Mesenchymal stem cell (in vitro differentiated cells and primary cell): ENCODE results near the gene ARRB2.
A peak's percentile ranks its signal among the peaks of the same experiment; 100 is the strongest.
"Not testable (repeated sequence)": the region's sequence is repeated elsewhere in the genome, so short reads cannot be mapped to it uniquely, and the experiment has no call there.

Experiments
- DNase-seq: peaks from one replicate; pipeline ENCODE4 v3.0.0-alpha.2; 2013
- H2AFZ ChIP-seq: one replicate; pipeline ENCODE4 v1.6.1; 2013; ENCODE audit warnings: low read depth, mild to moderate bottlenecking, control low read depth, inconsistent platforms, low read length, moderate library complexity
- H2AK5ac ChIP-seq: 2 replicates; pipeline ENCODE4 v1.6.1; 2013; ENCODE audit warnings: low read length, moderate library complexity, mild to moderate bottlenecking, inconsistent platforms; ENCODE audit not compliant: severe bottlenecking
- H2BK120ac ChIP-seq: one replicate; pipeline ENCODE4 v1.6.1; 2013; ENCODE audit warnings: low read depth, mild to moderate bottlenecking, inconsistent platforms, low read length, moderate library complexity
- H2BK12ac ChIP-seq, 2 experiments: one replicate each; pipeline ENCODE4 v1.6.1; 2013; ENCODE audit warnings: inconsistent platforms in 2 of 2, low read length in 2 of 2, mild to moderate bottlenecking in 2 of 2, moderate library complexity in 2 of 2, control low read depth in 1 of 2
- H2BK15ac ChIP-seq: one replicate; pipeline ENCODE4 v1.6.1; 2013; ENCODE audit warnings: mild to moderate bottlenecking, low read depth, inconsistent platforms; ENCODE audit not compliant: poor library complexity, severe bottlenecking
- H2BK5ac ChIP-seq: 2 replicates; pipeline ENCODE4 v1.6.1; 2013; ENCODE audit warnings: low read depth, mild to moderate bottlenecking, low read length, control low read depth, inconsistent platforms; ENCODE audit not compliant: poor library complexity, severe bottlenecking
- H3K14ac ChIP-seq, 2 experiments: one replicate each; pipeline ENCODE4 v1.6.1; 2013; ENCODE audit warnings: inconsistent platforms in 2 of 2, low read length in 2 of 2, control low read depth in 1 of 2, mild to moderate bottlenecking in 1 of 2, moderate library complexity in 1 of 2
- H3K18ac ChIP-seq, 2 experiments: one replicate each; pipeline ENCODE4 v1.6.1; 2013; ENCODE audit warnings: inconsistent platforms in 2 of 2, low read length in 2 of 2, control low read depth in 1 of 2, low read depth in 1 of 2, mild to moderate bottlenecking in 1 of 2
- H3K23ac ChIP-seq, 2 experiments: one replicate each; pipeline ENCODE4 v1.6.1; 2013; ENCODE audit warnings: inconsistent platforms in 2 of 2, low read length in 2 of 2, mild to moderate bottlenecking in 2 of 2, moderate library complexity in 2 of 2, control low read depth in 1 of 2
- H3K27ac ChIP-seq: 2 replicates; pipeline ENCODE4 v1.5.1; 2013; ENCODE audit warnings: mild to moderate bottlenecking, moderate library complexity, low read length, control low read depth, inconsistent platforms; ENCODE audit not compliant: poor library complexity, severe bottlenecking
- H3K27me3 ChIP-seq, 2 experiments: 2 replicates each; pipeline versions ENCODE4 v1.6.1 to v1.7.0; 2013; ENCODE audit warnings: low read length in 2 of 2, mild to moderate bottlenecking in 2 of 2, moderate library complexity in 2 of 2, control low read depth in 1 of 2, inconsistent platforms in 1 of 2; ENCODE audit not compliant: control insufficient read depth in 1 of 2, insufficient read depth in 1 of 2
- H3K36me3 ChIP-seq, 2 experiments: 2 replicates each; pipeline versions ENCODE4 v1.6.1 to v1.7.0; 2013; ENCODE audit warnings: low read length in 2 of 2, control low read depth in 1 of 2, inconsistent platforms in 1 of 2, low read depth in 1 of 2, mild to moderate bottlenecking in 1 of 2; ENCODE audit not compliant: insufficient read depth in 2 of 2, control insufficient read depth in 1 of 2
- H3K4ac ChIP-seq, 2 experiments: one replicate each; pipeline ENCODE4 v1.6.1; 2013; ENCODE audit warnings: inconsistent platforms in 2 of 2, low read length in 2 of 2, mild to moderate bottlenecking in 2 of 2, moderate library complexity in 2 of 2, control low read depth in 1 of 2, low read depth in 1 of 2
- H3K4me1 ChIP-seq: 2 replicates; pipeline ENCODE4 v1.6.1; 2013; ENCODE audit warnings: low read depth, low read length, control low read depth; ENCODE audit not compliant: control insufficient read depth, insufficient read depth
- H3K4me2 ChIP-seq: 2 replicates; pipeline ENCODE4 v1.6.1; 2013; ENCODE audit warnings: low read length, mild to moderate bottlenecking, inconsistent platforms; ENCODE audit not compliant: poor library complexity, severe bottlenecking
- H3K4me3 ChIP-seq, 2 experiments: 2 replicates each; pipeline versions ENCODE4 v1.5.1 to v1.7.0; 2013; ENCODE audit warnings: low read length in 2 of 2, mild to moderate bottlenecking in 2 of 2, control low read depth in 1 of 2, low read depth in 1 of 2; ENCODE audit not compliant: insufficient read depth in 1 of 2
- H3K79me1 ChIP-seq: replicated peaks from 2 replicates; pipeline ENCODE4 v1.6.1; 2013; ENCODE audit warnings: mild to moderate bottlenecking, control low read depth, low read length, inconsistent platforms; ENCODE audit not compliant: poor library complexity, severe bottlenecking
- H3K9ac ChIP-seq: 2 replicates; pipeline ENCODE4 v1.7.0; 2013; ENCODE audit warnings: mild to moderate bottlenecking, low read length, moderate library complexity
- H3K9me3 ChIP-seq: 2 replicates; pipeline ENCODE4 v1.7.0; 2013; ENCODE audit warnings: mild to moderate bottlenecking, low read length; ENCODE audit not compliant: control insufficient read depth
- H4K8ac ChIP-seq: one replicate; pipeline ENCODE4 v1.6.1; 2013; ENCODE audit warnings: inconsistent platforms, mild to moderate bottlenecking, low read length, moderate library complexity
- H4K91ac ChIP-seq: one replicate; pipeline ENCODE4 v1.6.1; 2013; ENCODE audit warnings: mild to moderate bottlenecking, low read length, inconsistent platforms
- WGBS: methylation state at CpG from one replicate; pipeline ENCODE4 v1.1.7; 2013; ENCODE audit warnings: mixed read lengths; 5-methylcytosine and 5-hydroxymethylcytosine counted together

ARRB2 gene

DNA sequence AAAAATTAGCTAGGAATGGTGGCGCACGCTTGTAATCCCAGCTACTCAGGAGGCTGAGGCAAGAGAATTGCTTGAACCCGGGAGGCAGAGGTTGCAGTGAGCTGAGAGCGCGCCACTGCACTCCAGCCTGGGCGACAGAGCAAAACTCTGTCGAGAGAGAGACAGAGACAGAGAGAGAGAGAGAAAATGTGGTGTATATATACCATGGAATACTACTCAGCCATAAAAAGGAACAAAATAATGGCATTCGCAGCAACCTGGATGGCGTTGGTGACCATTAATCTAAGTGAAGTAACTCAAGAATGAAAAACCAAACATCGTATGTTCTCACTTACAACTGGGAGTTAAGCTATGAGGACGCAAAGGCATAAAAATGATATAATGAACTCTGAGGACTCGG, 20.6 kb upstream of the ARRB2 start:
- not testable (repeated sequence) for H3K4me3 ChIP-seq, H3K4me2 ChIP-seq, H3K18ac ChIP-seq, H2AK5ac ChIP-seq, H3K9ac ChIP-seq, H4K91ac ChIP-seq, H4K8ac ChIP-seq, H3K9me3 ChIP-seq, H2BK12ac ChIP-seq, H3K27me3 ChIP-seq, DNase-seq, H3K4me1 ChIP-seq, H2BK5ac ChIP-seq, H3K14ac ChIP-seq, H3K4ac ChIP-seq, H2BK15ac ChIP-seq, H3K27ac ChIP-seq, H3K23ac ChIP-seq, H2BK120ac ChIP-seq, H2AFZ ChIP-seq
- Histone ChIP-seq H3K36me3 (peaks cover 13 to 50% of the 10 kb centered on the region in 2 experiments), H3K79me1 (peaks cover 32% of the 10 kb centered on the region)
- WGBS: 73% methylated on average over 6 of the region's 12 CpGs

DNA sequence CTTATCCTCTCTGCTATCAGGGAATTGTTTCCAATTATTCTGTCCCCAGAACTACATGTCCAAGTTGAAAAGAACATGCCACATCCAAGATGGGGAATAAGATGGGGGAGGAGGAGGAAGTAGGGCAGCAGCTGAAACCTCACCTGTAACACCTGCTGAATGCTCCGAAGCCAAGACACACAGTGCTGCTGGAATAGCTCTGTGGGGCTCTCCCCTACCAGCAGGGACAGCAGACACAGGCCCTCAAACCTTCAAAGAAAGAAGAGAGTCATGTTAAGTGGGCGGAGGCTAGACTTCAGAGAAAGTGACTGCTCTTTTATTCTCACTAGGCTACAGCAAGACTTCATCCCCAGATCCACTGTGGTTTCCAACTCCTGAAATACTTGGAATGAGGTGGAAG, 19.7 kb upstream of the ARRB2 start:
- Histone ChIP-seq H3K18ac (no peak overlapping the region), H2BK5ac (no peak overlapping the region), H3K27ac (no peak overlapping the region), H3K4ac (no peak overlapping the region), H3K9ac (no peak overlapping the region), H2AK5ac (no peak overlapping the region), H4K8ac (no peak overlapping the region), H3K79me1 (peaks cover 29% of the 10 kb centered on the region), H3K14ac (no peak overlapping the region), H2BK15ac (no peak overlapping the region), H2BK12ac (no peak overlapping the region), H2AFZ (no peak overlapping the region), H4K91ac (no peak overlapping the region), H3K4me3 (no peak overlapping the region), H3K4me1 (peaks cover 1% of the 10 kb centered on the region), H3K27me3 (no peaks in the 10 kb centered on the region), H3K9me3 (no peaks in the 10 kb centered on the region), H2BK120ac (no peak overlapping the region), H3K23ac (no peak overlapping the region), H3K4me2 (no peak overlapping the region), H3K36me3 (peaks cover 11 to 45% of the 10 kb centered on the region in 2 experiments)
- 100% methylated on average over 1 of the region's 2 CpGs for WGBS
- no peak for DNase-seq

DNA sequence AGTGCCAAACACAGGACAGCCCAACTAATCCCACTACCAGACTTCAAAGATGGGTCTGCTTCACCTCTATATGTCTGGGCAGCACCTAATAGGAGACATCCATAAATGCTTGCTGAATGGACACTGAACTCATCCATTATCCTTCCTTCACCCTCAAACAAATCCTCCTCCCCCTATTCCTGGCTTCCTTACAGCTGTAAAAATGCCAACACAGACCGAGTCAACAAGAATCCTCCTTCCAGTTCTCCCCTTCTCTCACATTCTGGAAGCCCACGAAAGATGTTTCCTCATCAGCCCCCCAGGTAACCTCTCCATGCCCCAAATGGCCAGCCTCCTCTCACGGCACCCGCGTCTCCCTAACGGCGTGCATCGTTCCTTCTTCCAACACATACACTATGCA, 18.7 kb upstream of the ARRB2 start:
- 97% methylated on average over 8 of the region's 8 CpGs for WGBS
- H3K9ac ChIP-seq: no peak overlapping the region
- DNase-seq: no peak

DNA sequence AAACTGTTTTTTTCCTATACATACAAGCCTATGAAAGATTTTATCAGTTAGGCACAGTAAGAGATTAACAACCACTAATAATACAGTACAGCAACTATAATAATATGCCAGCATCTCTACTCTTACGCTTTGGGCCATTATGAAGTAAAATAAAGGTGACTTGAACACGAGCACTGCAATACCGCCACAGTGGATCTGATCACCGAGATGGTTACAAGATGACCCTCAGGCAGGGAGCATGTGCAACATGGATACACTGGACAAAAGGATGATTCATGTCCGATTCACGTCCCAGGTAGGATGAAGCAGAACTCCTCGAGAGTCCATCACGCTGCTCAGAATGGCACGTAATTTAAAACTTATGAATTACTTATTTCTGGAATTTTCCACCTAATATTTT, 17.0 kb upstream of the ARRB2 start:
- H3K79me1 ChIP-seq: peaks cover 32% of the 10 kb centered on the region
- H3K4ac ChIP-seq: no peak overlapping the region
- no peak overlapping the region for H4K8ac ChIP-seq
- no peak overlapping the region for H2BK120ac ChIP-seq
- no peak for DNase-seq
- H3K14ac ChIP-seq: no peak overlapping the region
- H3K18ac ChIP-seq: no peak overlapping the region
- H2BK5ac ChIP-seq: no peak overlapping the region
- H3K36me3 ChIP-seq: peaks cover 17 to 54% of the 10 kb centered on the region in 2 experiments
- no peak overlapping the region for H3K4me2 ChIP-seq
- no peak overlapping the region for H3K9ac ChIP-seq
- no peak overlapping the region for H2AK5ac ChIP-seq
- no peak overlapping the region for H3K4me3 ChIP-seq
- no peak overlapping the region for H3K23ac ChIP-seq
- no peak overlapping the region for H2AFZ ChIP-seq
- peaks cover 1% of the 10 kb centered on the region for H3K4me1 ChIP-seq
- H3K27me3 ChIP-seq: no peaks in the 10 kb centered on the region
- H4K91ac ChIP-seq: no peak overlapping the region
- no peaks in the 10 kb centered on the region for H3K9me3 ChIP-seq
- no peak overlapping the region for H3K27ac ChIP-seq
- H2BK15ac ChIP-seq: no peak overlapping the region
- no peak overlapping the region for H2BK12ac ChIP-seq
- WGBS: 86% methylated on average over 9 of the region's 9 CpGs

More for the DNA sequence above, 18.7 kb upstream of the ARRB2 start:
- H2BK15ac ChIP-seq: no peak overlapping the region
- H3K27me3 ChIP-seq: no peaks in the 10 kb centered on the region
- no peak overlapping the region for H4K91ac ChIP-seq
- H3K9me3 ChIP-seq: no peaks in the 10 kb centered on the region
- no peak overlapping the region for H2BK12ac ChIP-seq
- H2BK120ac ChIP-seq: no peak overlapping the region
- H2AK5ac ChIP-seq: no peak overlapping the region
- no peak overlapping the region for H3K23ac ChIP-seq
- no peak overlapping the region for H3K14ac ChIP-seq
- H3K4me1 ChIP-seq: peaks cover 1% of the 10 kb centered on the region
- H2AFZ ChIP-seq: no peak overlapping the region
- no peak overlapping the region for H3K4me2 ChIP-seq
- peaks cover 13 to 50% of the 10 kb centered on the region in 2 experiments for H3K36me3 ChIP-seq
- H3K27ac ChIP-seq: no peak overlapping the region
- no peak overlapping the region for H3K4me3 ChIP-seq
- H3K4ac ChIP-seq: no peak overlapping the region
- no peak overlapping the region for H2BK5ac ChIP-seq
- H4K8ac ChIP-seq: peak overlapping the region; percentile 27
- peaks cover 29% of the 10 kb centered on the region for H3K79me1 ChIP-seq
- no peak overlapping the region for H3K18ac ChIP-seq
